HG02840 (cell line): ENCODE results near the gene TRAF3IP1.
A peak's percentile ranks its signal among the peaks of the same experiment; 100 is the strongest.

Experiments
- ATAC-seq: cut with Tn5 transposase; IDR thresholded peaks from one replicate; pipeline ENCODE4 v1.9.1; 2021; ENCODE audit warnings: mild to moderate bottlenecking, moderate library complexity, moderate number of reproducible peaks; ENCODE audit not compliant: unreplicated experiment, low FRiP score

Gene TRAF3IP1

GRCh38 chr2:238286987-238287736, 33.2 kb upstream of the TRAF3IP1 start:
- ATAC-seq, result no peak

GRCh38 chr2:238287737-238288649, 32.3 kb upstream of the TRAF3IP1 start, which contains the start of gene PER2:
TSS of gene PER2 (minus strand) at chr2:238288610. CDS start at chr2:238277936, 10,674 bp downstream.
- ATAC-seq, result peak; percentile 33

GRCh38 chr2:238288650-238289573, 31.4 kb upstream of the TRAF3IP1 start:
- ATAC-seq, result peak; percentile 93

GRCh38 chr2:238289574-238289973, 30.7 kb upstream of the TRAF3IP1 start:
- ATAC-seq, result no peak

GRCh38 chr2:238290091-238290509, 30.2 kb upstream of the TRAF3IP1 start:
- ATAC-seq, result no peak

GRCh38 chr2:238290715-238291549, 29.4 kb upstream of the TRAF3IP1 start:
- ATAC-seq, result no peak

GRCh38 chr2:238291550-238292281, 28.6 kb upstream of the TRAF3IP1 start:
- ATAC-seq, result no peak

- ATAC-seq, result no peak
Observed at GRCh38 chr2:238294046-238294392, 26.3 kb upstream of the TRAF3IP1 start.

GRCh38 chr2:238294393-238295143, 25.8 kb upstream of the TRAF3IP1 start:
- ATAC-seq, result no peak

GRCh38 chr2:238295144-238296112, 24.9 kb upstream of the TRAF3IP1 start:
- ATAC-seq, result no peak

- no peak for ATAC-seq
Observed at GRCh38 chr2:238296638-238297457, 23.5 kb upstream of the TRAF3IP1 start.

GRCh38 chr2:238299803-238300202, 20.5 kb upstream of the TRAF3IP1 start:
- ATAC-seq, result no peak

- ATAC-seq, result no peak
Observed at GRCh38 chr2:238302087-238302486, 18.2 kb upstream of the TRAF3IP1 start.

- ATAC-seq, result no peak
Observed at GRCh38 chr2:238302751-238303150, 17.6 kb upstream of the TRAF3IP1 start.

GRCh38 chr2:238304116-238304515, 16.2 kb upstream of the TRAF3IP1 start:
- no peak for ATAC-seq
